Smooth muscle cell of the brain vasculature (primary cell): ENCODE results near the gene KRTCAP2.
"Not testable (repeated sequence)": the region's sequence is repeated elsewhere in the genome, so short reads cannot be mapped to it uniquely, and the experiment has no call there.

Experiments
- DNase-seq: peaks from one replicate; pipeline ENCODE4 v3.0.0-alpha.2; 2012; ENCODE audit warnings: low read depth, low spot score

KRTCAP2 gene

DNA sequence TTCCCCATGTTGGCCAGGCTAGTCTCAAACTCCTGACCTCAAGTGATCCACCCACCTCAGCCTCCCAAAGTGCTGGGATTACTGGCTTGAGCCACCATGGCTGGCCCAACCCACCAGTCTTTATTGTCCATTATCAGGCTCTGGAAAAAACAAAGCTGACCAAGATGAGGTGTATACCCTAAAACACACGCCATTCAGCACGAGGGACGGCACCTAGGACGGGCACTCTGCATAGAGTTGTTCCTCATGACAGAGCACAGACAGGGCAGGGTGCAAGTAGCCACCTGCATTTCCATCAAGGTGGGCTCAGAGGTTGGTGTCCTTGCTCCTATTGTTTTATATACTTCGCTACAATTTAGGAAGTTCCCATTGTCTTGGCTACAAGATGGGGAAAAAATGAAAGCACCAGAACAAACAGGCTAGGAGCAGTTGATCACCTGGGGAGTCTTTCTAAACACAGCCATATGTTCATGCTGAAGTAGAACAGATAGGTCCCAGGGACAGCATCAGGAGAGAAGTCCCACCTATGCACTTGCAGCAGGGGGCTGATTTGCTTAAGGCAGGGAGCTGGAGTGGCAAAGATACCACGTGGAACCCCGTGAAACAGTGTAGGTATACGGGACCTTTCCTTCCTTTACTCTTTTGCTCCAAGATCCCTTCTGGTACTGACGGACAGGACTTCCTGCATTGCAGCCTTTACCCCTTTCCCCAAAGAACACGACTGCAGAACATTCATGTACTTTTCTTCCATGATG is 4.5 kb downstream of the KRTCAP2 start:
- no peak for DNase-seq

DNA sequence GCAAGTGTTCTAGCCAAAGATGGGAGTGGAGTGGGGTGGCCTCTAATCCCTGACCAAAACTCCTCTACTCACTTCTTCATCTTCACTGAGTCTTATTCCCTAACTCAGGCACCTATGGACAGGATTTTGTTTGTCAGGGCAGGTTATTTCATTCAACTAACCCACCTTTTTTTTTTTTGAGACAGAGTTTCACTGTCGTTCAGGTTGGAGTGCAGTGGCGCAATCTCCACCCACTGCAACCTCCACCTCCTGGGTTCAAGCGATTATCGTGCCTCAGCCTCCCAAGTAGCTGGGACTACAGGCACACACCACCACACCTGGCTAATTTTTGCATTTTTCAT is 5.0 kb downstream of the KRTCAP2 start:
- DNase-seq, result not testable (repeated sequence)

DNA sequence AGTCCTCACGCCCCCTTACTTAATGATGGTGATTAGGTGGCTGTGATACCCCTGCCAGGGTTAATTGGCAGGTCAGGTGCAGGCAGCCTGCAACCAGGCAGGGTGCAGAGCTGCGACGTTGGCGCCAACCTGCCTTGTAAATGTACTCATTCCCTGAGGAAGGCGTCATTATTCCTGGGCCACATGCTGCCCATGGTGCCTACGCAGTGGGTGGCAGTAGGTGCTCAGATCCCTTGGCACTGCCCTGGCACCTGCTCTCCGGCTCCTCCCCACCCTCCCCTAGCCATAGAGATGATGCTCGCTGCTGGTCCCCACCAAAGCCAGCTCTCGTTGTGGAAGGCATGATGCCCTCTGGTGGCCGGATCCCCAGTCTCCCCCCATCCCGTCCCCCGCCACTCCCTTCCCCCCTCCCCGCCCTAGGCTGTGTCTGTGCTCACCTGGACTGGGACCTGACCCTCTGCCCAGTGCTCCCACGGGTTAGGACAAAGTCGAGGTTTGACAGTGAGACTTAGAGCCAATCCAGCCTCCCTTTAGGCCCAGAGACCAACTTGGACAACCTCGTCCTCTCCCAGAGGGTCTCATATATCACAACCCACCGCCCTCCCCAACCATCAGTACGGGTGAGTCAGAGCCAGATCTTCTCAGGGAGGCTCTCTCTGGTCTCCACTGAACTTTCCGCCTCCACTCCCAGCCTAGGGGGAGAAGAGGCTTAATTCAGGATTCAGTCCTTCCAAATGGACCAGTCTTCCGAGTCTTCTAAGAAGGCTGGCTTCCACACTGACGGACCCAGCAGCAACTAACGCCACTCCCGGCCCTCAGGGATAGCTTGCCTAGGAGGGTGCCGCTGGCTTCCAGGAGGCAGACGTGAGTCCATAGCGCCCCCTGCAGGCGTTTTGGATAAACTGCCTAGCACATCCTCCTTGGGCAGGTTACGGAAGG is 5.7 kb downstream of the KRTCAP2 start:
- DNase-seq, result peak; percentile 59

DNA sequence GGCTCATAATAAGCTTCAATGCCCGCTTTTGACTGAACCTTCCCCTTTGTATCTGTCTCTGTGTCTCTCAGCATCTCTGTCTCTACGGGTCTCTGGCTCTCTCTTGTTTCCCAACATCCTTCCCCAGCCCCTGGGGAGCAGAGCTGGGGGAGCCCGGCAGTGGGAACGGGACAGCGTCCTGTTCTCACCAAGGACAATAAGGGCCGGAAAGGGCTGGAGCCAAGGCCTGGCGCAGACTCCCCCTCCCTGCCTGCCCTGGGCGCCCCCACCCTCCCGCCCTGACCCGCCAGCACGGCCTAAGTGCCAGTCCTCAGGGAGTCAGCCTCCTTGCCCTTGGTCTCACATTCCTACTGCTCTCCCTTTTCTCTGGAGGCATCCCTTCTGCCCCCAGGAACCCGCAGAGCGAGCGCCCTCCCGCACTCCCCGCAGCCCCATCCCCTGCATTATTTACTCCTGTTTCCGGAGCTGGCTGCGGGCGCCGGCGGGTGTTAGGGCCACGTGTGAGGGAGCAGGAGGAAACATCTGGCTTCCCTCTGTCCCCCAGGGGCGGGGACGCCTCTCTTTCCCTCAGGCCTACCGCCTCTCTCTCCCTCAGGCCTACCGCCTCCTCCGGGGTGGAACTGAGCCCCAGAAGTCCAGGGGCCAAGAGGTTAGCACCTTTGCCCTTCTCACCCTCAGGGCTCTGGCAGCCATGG is 6.5 kb downstream of the KRTCAP2 start:
- no peak for DNase-seq

DNA sequence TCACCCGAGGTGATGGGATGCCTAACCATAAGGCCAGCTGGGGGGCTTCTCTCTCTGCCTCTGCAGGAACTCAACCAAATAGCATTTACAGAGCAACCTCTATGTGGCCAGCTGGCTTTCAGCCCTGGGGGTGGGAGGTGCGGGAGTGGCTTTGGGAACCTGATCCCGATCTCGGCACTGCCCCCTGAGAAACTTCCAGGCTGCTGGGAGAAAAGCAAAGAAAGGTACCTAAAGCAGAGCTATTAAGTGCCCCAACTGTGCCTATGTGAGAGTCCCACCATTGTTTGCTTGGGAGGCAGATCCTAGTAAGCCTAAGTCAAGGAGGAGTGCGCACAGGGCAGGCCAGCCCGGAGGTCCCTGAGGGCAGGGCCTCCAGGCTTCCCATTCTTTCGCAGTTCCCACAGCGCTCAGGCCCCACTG is 7.0 kb downstream of the KRTCAP2 start:
- DNase-seq, result no peak

DNA sequence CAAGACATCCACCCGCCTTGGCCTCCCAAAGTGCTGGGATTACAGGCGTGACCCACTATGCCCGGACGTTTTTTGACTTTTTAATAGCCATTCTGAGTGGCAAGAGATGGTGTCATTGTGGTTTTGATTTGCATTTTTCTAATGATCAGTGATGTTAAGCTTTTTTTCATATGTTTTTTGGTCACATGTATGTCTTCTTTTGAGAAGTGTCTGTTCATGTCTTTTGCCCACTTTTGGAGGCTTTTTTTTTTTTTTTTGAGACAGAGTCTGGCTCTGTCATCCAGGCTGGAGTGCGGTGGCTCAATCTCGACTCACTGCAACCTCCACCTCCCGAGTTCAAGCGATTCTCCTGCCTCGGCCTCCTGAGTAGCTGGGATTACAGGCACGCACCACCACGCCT is 8.5 kb downstream of the KRTCAP2 start:
- DNase-seq, result not testable (repeated sequence)

DNA sequence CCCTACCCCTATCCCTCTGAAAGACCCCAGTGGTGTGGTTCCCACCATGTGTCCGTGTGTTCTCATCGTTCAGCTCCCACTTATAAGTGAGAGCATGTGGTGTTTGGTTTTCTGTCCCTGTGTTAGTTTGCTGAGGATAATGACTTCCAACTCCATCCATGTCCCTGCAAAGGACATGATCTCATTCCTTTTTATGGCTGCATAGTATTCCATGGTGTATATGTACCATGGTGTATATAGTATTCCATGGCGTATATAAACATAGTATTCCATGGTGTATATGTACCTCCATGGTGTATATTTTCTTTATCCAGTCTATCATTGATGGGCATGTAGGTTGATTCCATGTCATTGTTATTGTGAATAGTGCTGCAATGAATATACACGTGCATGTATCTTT is 9.3 kb downstream of the KRTCAP2 start:
- not testable (repeated sequence) for DNase-seq

DNA sequence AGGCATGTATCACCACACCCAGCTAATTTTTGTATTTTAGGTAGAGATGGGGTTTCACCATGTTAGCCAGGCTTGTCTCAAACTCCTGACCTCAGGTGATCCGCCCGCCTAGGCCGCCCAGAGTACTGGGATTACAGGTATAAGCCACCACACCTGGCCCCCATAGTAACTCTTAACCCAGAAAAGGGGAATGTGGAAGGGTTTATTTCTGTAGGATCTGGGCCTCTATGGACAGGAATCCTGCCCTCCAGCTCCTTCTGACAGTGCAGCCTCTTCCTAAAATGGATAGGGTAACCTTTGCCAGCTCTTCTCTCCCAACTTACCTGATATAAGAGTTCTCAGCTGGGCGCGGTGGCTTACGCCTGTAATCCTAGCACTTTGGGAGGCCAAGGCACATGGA is 10.5 kb downstream of the KRTCAP2 start:
- not testable (repeated sequence) for DNase-seq

DNA sequence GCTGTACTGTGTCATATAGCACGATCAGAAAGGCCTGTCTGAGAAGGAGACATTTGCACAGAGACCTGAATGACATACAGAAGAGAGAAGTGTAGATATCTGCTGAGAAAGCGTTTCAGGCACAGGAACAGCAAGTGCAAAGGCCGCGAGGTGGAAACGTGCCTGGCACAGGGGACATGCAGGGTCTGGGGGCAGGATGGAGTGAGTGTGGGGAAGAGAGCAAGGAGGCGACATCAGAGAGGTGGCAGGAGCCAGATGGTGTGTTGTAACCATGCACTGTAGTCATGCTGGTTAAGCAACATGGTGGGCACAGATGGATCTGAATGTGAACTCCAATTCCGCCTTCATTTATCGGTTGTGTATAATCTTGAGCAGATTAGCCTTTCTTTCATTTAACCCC is 13.0 kb downstream of the KRTCAP2 start:
- no peak for DNase-seq

DNA sequence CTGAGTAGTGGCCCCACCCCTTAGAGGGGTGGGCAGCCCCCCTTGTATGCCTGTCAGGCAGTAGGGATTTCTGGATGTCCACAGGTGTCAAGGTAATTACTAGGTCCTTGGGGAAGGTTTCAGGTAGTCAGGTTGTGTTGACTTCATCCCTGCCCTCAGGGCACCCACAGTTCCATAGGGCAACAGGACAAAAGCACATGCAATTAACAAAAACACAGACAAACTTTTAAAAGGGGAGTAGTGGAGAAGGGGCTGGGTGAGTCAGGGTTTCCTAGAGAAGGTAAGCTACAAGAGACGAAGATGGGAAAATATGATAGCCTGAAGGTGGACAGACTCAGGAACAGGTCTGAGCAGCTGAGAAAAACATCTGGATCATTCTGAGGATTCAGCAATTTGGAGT is 14.1 kb downstream of the KRTCAP2 start:
- DNase-seq, result no peak

DNA sequence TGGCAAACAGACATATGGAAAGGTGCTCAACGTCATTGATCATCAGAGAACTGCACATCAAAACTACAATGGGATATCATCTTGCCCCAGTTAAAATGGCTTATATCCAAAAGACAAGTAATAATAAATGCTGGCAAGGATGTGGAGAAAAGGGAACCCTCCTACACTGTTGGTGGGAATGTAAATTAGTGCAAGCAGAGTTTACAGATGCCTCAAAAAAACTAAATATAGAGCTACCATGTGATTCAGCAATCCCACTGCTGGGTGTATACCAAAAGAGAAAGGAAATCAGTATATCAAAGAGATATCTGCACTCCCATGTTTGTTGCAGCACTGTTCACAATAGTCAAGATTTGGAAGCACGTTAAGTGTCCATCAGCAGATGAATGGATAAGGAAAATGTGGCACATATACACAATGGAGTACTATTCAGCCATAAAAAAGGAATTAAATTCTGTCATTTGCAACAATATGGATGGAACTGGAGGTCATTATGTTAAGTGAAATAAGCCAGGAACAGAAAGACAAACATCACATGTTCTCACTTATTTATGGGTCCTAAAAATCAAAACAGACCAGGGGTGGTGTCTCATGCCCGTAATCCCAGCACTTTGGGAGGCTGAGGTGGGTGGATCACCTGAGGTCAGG is 17.0 kb downstream of the KRTCAP2 start:
- not testable (repeated sequence) for DNase-seq

DNA sequence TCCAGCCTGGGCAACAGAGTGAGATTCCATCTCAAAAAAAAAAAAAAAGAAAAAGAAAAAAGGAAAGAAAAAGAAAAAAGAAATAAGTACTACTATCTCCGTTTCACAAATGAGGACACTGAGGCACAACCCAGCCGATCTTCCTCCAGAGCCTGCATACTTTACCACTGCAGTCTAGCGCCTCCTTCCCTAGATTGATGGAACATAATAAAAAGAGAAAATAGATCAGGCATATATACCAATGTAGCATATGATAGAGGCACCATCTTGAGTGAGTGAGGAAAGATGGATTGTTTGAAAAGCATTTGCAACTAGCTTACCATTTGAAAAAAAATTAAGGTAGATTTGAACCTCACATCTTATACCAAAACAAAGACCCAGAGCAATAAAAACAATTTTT is 27.6 kb downstream of the KRTCAP2 start:
- no peak for DNase-seq

DNA sequence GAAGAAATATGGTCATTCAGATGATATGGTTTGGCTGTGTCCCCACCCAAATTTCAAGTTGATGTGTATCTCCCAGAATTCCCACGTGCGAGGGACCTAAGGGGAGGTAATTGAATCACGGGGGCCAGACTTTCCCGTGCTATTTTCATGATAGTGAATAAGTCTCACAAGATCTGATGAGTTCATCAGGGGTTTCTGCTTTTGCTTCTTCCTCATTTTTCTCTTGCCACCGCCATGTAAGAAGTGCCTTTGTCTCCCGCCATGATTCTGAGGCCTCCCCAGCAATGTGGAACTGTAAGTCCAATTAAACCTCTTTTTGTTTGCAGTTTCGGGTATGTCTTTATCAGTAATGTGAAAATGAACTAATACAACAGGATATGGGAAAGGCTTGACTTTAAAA is 31.4 kb downstream of the KRTCAP2 start:
- DNase-seq, result no peak

DNA sequence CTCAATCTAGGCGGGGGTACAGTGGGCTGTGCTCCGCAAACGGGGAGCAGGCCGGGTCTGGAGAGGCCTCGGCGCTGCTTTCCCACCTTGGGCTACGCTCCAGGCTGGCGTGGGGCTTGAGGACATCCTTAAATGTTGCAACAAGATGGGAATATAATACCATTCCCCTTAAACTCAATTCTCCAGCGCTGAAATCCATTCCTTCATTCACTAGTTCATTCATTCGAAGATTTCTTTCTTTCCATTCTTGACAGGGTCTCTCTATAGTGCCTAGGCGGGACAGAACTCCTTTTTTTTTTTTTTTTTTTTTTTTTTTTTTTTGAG is 32.5 kb downstream of the KRTCAP2 start:
- DNase-seq, result no peak

DNA sequence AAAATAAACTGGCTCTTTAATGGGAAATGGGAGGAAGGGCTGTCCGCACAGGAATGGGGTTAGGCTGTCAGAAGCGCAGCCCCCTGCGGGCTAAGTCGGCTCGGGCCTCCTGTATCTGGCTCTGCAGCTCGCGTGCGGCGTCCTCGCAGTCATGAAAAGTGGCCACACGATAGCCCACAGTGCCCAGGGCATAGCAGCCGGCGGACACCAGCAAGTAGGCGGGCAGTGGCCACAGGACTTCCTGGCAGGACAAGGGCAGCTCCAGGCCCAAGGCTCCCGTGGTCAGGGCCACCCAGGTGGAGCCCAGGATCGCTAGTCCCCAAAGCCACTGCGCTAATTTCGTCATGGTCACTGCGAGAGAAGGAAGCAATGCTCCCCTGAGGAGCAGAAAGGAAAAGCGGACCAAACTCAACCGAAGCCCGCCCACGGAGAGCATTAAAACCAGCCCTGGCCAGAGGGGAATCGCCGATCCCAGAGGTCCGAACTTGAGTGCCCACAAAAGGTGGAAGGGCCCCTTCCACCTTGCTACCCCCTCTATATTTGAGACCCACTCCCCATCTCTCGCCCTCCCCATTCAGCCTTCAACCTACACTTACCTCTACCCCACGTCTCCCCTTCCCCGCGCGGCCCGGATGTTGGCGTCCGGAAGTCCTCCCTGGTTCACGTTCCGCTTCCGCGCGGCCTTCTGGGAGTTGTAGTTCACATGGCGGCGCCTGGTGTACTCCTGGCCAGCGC is 33.0 kb downstream of the KRTCAP2 start, which contains the start of gene DPM3:
Gene DPM3, minus strand, starts transcription at position 637 of the 735 bp plus-strand sequence. Its CDS starts 291 bp downstream, at position 346.
- no peak for DNase-seq

DNA sequence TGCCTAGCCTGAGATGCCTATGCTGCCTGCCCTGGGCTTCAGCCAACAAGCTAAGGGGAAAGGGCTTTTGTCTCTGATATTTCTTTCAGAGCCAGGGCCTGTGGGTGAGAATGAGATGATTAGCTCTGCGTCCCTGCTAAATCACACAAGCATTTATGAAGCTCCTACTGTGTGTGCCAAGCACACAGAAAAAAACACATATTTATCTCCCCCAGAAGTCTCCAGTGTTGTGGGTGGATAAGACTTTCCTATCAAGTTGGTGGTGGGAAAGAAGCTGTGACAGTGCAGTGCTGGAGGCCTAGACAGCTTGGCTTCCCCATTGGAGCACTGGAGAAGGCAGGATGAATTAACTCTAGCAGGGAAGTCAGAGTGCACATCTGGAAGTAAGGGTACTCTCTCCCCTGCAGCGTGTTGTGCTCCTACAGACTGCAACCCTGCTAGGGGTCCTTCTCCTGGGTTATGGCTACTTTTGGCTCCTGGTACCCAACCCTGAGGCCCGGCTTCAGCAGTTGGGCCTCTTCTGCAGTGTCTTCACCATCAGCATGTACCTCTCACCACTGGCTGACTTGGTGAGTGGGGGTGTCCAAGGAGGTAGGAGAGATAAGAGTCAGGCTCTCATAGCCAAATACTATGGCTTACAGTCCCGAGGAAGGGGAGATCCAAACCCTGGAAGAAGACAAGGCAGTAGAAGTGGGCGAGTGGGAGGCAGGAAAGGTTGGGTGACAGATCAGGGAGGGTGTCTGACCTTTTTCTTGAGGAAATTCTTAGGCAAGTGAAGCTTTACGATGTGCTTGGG is 35.8 kb downstream of the KRTCAP2 start:
- DNase-seq, result no peak

DNA sequence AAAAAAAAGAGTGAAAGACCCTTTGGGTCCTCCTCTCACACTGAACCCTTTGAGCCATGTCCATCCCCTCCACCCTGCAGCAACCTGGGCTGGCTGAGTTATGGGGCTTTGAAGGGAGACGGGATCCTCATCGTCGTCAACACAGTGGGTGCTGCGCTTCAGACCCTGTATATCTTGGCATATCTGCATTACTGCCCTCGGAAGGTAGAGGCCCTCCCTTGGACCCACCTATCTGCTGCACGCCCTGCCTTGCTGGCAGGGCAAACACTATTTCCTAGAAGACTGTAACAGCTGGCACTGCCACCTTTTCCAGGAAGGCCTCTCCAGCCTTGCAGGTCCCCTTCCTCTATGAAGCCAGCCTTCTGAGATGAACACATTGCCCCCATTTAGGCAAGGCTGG is 36.4 kb downstream of the KRTCAP2 start:
- DNase-seq, result no peak

DNA sequence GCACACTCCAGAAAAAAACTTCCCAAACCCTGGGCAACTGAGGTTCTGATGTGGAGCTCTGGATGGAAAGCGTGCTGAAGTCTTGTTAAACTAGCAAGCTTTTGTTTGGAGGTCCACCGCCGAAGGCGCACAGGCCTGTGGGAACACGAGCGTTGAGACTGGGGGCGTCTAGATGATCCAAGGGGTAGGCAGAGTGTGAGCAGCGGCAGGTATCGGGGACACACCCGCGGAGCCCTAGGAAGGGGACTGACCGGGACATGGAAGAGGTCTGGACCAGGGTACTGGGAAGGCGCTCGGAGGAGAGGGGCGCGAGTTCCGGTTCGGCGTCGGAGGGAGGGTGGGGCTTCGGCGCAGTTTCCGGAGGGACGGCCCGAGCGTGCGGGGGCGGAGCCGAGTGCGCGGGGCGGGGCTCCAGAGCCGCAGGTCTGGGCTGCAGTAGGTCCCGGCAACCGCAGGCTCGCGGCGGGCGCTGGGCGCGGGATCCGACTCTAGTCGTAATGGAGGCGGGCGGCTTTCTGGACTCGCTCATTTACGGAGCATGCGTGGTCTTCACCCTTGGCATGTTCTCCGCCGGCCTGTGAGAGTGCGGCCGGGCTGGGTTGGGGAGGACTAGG is 37.6 kb downstream of the KRTCAP2 start, which contains the start of gene SLC50A1:
Gene SLC50A1, plus strand, starts transcription at position 438 of the 614 bp plus-strand sequence. Its CDS starts 60 bp downstream, at position 498.
- peak; percentile 73 for DNase-seq

DNA sequence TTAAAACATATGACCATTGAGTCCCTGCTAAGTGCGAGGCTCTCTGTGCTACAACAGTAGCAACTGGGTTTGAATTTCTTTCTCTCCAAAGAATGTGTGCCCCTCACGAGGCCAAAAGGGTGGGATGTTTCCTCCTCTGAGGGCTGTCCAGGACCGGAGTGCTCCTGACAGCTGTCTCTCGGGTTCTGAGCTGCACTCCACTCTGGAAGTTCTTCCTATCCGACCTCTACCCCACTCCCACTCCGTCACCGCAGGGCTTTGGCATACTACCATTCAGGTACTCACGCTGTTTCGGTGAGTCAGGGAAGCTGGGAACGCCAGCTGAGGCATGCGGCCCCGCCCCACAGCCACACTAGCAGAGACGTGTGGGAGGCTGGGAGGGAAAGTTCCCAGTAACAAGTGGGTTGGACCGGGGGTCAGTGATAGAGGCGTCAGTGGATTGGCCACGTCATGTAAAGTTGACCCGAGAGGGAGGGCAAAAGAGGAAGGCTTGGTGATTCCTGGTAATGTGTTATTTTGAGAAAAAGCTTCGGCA is 38.2 kb downstream of the KRTCAP2 start:
- no peak for DNase-seq
